Neural progenitor cell (in vitro differentiated cells): ENCODE measurements around the gene PCCA.

Experiments
- EZH2 ChIP-seq: fragments of 200-600 bp; sonication (generic); IDR thresholded peaks from 2 replicates; pipeline ENCODE4 v1.6.1; 2017; ENCODE audit warnings: antibody characterized with exemption, mild to moderate bottlenecking, moderate library complexity
- EZH2phosphoT487 ChIP-seq: fragments of 200-600 bp; sonication (generic); IDR thresholded peaks from 2 replicates; pipeline ENCODE4 v1.6.1; 2017; ENCODE audit warnings: antibody characterized with exemption
- TF ChIP-seq, protein P1 (sequence below): fragments of 200-600 bp; sonication (generic); IDR thresholded peaks from 2 replicates; pipeline ENCODE4 v1.5.1; 2017; ENCODE audit warnings: antibody characterized with exemption, mild to moderate bottlenecking

GRCh38 chr13:100534147-100534843 lies 445.4 kb downstream of the PCCA start:
- TF ChIP-seq, protein P1, sequence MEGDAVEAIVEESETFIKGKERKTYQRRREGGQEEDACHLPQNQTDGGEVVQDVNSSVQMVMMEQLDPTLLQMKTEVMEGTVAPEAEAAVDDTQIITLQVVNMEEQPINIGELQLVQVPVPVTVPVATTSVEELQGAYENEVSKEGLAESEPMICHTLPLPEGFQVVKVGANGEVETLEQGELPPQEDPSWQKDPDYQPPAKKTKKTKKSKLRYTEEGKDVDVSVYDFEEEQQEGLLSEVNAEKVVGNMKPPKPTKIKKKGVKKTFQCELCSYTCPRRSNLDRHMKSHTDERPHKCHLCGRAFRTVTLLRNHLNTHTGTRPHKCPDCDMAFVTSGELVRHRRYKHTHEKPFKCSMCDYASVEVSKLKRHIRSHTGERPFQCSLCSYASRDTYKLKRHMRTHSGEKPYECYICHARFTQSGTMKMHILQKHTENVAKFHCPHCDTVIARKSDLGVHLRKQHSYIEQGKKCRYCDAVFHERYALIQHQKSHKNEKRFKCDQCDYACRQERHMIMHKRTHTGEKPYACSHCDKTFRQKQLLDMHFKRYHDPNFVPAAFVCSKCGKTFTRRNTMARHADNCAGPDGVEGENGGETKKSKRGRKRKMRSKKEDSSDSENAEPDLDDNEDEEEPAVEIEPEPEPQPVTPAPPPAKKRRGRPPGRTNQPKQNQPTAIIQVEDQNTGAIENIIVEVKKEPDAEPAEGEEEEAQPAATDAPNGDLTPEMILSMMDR: no peak
- TF ChIP-seq EZH2: no peak
- no peak for TF ChIP-seq EZH2phosphoT487
